GM12878 (cell line): ENCODE measurements around the gene LAMA2.

Source experiments
- ATF2 ChIP-seq: IDR thresholded peaks from 2 replicates; pipeline ENCODE4 v1.6.1; 2012; ENCODE audit warnings: low read length, inconsistent platforms
- CTCF ChIP-seq, 3 experiments: IDR thresholded peaks in 2 of 3; conservative IDR thresholded peaks in 1 of 3; 2 replicates each; pipeline ENCODE4 v1.5.1; 2011; ENCODE audit warnings: low read depth in 3 of 3, low read length in 3 of 3, mild to moderate bottlenecking in 3 of 3, control low read depth in 2 of 3, moderate library complexity in 2 of 3, inconsistent platforms in 1 of 3, mixed read lengths in 1 of 3; ENCODE audit not compliant: control insufficient read depth in 2 of 3, insufficient read depth in 1 of 3; ENCODE audit errors: extremely low read depth in 1 of 3

- TF ChIP-seq CTCF (IDR thresholded peaks at IDR 0.05 in 2 of 3, conservative IDR thresholded peaks at IDR 0.05 in 1 of 3; ENCODE audit: control insufficient read depth in 2 of 3, extremely low read depth in 1 of 3, insufficient read depth in 1 of 3, low read depth in 3 of 3, low read length in 3 of 3) (no peak), ATF2 (no peak)
Measured at GRCh38 chr6:129495652-129496051, 612.7 kb downstream of the LAMA2 start.
